ENCODE measurements around the gene MDK.

GRCh38 chr11:46431211-46431610 lies 49.7 kb downstream of the MDK start:
- no peak for TF ChIP-seq CTCF (conservative IDR thresholded peaks at IDR 0.05; ENCODE audit: low read length)
- TF ChIP-seq EZH2phosphoT487 (IDR thresholded peaks at IDR 0.05; ENCODE audit: borderline replicate concordance) = no peak
